ENCODE data around the gene PTPRN2.

PTPRN2 gene

GRCh38 chr7:158546214-158546613, 41.4 kb downstream of the PTPRN2 start:
- FAIRE-seq (no peak), DNase-seq (ENCODE audit: insufficient read length, low spot score) (no peak)
- TF ChIP-seq CTCF (IDR thresholded peaks at IDR 0.05; ENCODE audit: insufficient read depth, missing control alignments) = no peak

- DNase-seq (ENCODE audit: insufficient read length, low spot score) (no peak), FAIRE-seq (no peak)
- TF ChIP-seq CTCF (IDR thresholded peaks at IDR 0.05; ENCODE audit: insufficient read depth, missing control alignments) = no peak
Measured at GRCh38 chr7:158544708-158545107, 42.9 kb downstream of the PTPRN2 start.

DNA sequence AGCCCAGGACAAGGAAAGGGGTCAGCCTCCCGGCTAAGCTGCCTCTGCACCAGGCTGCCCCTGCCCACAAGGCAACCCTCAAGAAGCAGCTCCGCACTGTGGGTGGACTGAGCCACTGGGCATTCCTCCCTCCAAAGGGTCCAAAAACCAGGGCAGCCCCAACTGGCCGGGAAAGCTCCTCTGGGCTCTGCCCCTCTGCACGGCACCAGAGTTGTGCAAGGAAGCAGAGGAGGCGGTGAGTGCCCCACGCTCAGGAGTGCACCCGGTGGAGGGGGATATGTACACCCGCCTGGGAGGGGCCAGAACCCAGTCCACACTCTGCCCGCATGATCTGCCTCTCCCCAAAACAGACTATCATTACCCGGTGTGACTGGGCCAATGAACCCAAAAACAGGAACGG, 43.8 kb downstream of the PTPRN2 start:
- DNase-seq (ENCODE audit: insufficient read length, low spot score) = no peak
- FAIRE-seq = no peak
- TF ChIP-seq CTCF (IDR thresholded peaks at IDR 0.05; ENCODE audit: insufficient read depth, missing control alignments) = no peak

DNA sequence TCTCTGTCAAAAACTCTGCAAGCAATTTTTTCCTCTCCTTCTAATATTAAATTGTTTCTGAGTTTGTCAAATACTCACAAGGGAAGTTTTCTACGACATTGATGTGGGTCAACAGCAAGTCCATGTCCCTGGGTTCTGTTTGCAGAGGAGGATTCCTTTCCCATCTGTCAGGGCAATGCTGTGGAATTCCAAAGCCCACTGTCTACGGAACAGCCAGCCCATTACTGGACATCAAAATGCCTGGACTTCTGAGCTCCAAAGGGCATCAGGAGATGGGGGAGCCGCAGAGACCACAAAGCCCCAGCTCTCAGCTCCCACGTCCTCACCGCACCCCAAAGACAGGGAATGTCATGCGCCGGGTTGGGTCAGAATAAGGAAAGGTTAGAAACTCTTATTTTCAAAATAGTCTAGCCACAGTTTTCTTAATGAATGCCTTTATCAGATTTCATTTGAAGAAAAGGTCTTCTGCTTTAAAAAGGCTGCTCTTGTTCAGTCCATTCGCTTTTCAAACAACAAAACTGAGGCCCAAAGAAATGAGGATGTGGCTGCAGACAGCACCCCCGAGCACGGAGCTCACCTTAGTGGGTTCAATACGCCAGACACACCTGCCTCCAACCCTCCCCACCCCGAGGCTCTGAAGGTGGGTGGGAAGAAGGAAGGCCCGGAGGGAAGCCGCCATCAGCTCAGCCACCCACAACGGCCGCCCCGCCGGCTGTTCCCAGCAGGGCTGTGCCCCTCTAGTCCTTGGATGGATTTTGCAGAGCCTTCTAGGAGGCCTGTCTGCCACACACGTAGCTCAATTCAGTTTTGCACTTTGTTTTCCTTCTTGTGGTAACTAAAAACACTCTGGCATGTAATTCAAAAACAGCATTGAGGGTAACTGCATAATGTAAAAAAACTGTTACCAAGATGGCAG, 44.7 kb downstream of the PTPRN2 start:
- no peak for DNase-seq (ENCODE audit: insufficient read length, low spot score)
- TF ChIP-seq CTCF (IDR thresholded peaks at IDR 0.05; ENCODE audit: insufficient read depth, missing control alignments) = no peak
- FAIRE-seq = no peak

DNA sequence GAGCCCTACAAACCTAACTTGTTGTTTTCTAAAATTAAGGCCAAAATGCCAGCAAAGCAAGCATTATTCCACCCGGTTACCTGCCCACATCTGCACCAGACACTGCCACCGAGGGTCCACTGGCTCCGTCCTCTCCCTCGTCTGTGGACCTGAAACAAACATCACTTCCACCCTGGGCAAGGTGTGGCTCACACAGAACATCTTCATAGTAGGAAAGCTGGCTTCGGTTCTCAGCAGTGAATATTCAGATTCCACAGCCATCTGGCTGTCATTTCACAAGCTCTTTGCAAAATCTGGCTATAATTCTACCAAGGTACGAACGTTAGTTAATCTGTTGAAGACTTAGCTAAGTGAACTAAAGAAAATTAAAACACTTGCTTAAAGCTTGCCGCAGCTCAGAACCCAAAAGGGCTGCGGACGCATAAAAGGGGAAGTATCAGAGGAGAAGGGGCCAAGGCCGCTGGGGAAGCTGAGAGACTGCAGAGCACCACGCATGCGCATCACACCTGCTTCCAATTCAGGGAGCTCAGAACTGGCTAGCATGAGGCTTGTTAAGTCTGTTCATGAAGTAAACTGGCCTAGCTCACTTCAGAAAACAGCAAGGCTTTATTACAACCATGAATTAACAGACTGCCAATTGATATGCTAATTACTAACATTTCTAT, 46.1 kb downstream of the PTPRN2 start:
- no peak for TF ChIP-seq CTCF (IDR thresholded peaks at IDR 0.05; ENCODE audit: insufficient read depth, missing control alignments)
- DNase-seq (ENCODE audit: insufficient read length, low spot score) (no peak), FAIRE-seq (no peak)

- no peak for FAIRE-seq
- TF ChIP-seq CTCF (IDR thresholded peaks at IDR 0.05; ENCODE audit: insufficient read depth, missing control alignments) = no peak
- DNase-seq (ENCODE audit: insufficient read length, low spot score) = no peak
Measured at GRCh38 chr7:158539711-158540146, 47.9 kb downstream of the PTPRN2 start.
